Immature natural killer cell (primary cell): ENCODE data around the gene FAM20C. TPM values are rescaled to one million over a fixed set of nuclear protein-coding genes. Genes with fewer than 3 reads are reported as not detected.

Experiments
- DNase-seq, 3 donors: peaks; one replicate each; pipeline ENCODE4 v3.0.0; 2022; ENCODE audit warnings: mixed read lengths in 1 of 3
- H3K27ac Mint-ChIP-seq, 6 donors: one replicate each; pipeline ENCODE4 v1.8.0; 2020; ENCODE audit warnings: mixed read lengths in 6 of 6, mild to moderate bottlenecking in 5 of 6, inconsistent platforms in 4 of 6, moderate library complexity in 3 of 6
- H3K27me3 Mint-ChIP-seq, 3 donors: one replicate each; pipeline ENCODE4 v1.8.0; 2020 to 2021; ENCODE audit warnings: low read depth in 3 of 3, mild to moderate bottlenecking in 3 of 3, mixed read lengths in 3 of 3, moderate library complexity in 3 of 3, inconsistent platforms in 1 of 3
- H3K36me3 Mint-ChIP-seq, 3 donors: one replicate each; pipeline ENCODE4 v1.8.0; 2020; ENCODE audit warnings: mixed read lengths in 3 of 3, inconsistent platforms in 2 of 3, mild to moderate bottlenecking in 2 of 3
- H3K4me1 Mint-ChIP-seq, 2 donors: one replicate each; pipeline ENCODE4 v1.8.0; 2020; ENCODE audit warnings: inconsistent platforms in 2 of 2, mild to moderate bottlenecking in 2 of 2, mixed read lengths in 2 of 2, moderate library complexity in 1 of 2
- H3K4me3 Mint-ChIP-seq, 5 donors: one replicate each; pipeline ENCODE4 v1.8.0; 2020; ENCODE audit warnings: mild to moderate bottlenecking in 5 of 5, mixed read lengths in 5 of 5, inconsistent platforms in 3 of 5, moderate library complexity in 3 of 5
- H3K9me3 Mint-ChIP-seq, 6 donors: one replicate each; pipeline ENCODE4 v1.8.0; 2020; ENCODE audit warnings: mild to moderate bottlenecking in 6 of 6, mixed read lengths in 6 of 6, inconsistent platforms in 4 of 6, moderate library complexity in 3 of 6
- polyA plus RNA-seq, 3 donors: library from polyadenylated mRNA; unstranded; fragments of 300-500 nt; fragmentation: Illumina TruSeq; gene quantifications; one replicate each; pipeline ENCODE4 v1.2.3, GENCODE V29; 2021

Gene FAM20C
- polyA plus RNA-seq, 3 donors from 2014 or later, result not detected

DNA sequence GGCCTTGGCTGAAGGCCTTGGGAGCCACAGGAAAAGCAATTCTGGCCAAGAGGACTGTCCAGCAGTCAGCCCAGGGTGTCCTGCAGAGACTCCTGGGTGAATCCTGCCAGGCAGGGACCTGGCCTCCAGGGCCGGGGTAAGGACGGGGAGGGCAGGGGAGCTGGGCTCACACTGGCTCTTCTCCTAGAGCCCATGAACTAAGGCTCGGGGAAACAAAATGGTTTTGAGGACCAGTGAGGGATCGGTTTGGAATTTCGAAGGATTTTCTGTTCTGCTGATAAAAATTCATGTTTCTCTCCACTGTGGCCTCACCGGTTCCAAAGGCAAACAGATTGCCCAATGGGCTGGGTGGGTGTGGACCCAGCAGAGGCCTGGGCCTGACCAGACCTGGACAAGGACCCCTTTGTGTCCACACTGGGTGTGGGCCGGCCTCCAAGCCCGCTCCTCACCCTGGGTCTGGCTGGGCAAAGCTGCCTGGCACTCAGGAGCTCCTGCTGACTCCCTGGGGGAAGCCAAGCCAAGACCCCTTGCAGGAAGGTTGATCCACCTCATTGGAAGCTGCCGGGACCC is 27.3 kb downstream of the FAM20C start:
- peaks cover 0 to 2% (median 2%) of the 10 kb centered on the region in 3 donors for H3K27me3 Mint-ChIP-seq
- H3K4me1 Mint-ChIP-seq, result no peaks in the 10 kb centered on the region
- H3K4me3 Mint-ChIP-seq, result no peak overlapping the region
- H3K36me3 Mint-ChIP-seq, result no peaks in the 10 kb centered on the region
- H3K9me3 Mint-ChIP-seq, result peaks cover 0 to 1% (median 0%) of the 10 kb centered on the region in 6 donors
- no peak overlapping the region for H3K27ac Mint-ChIP-seq
- DNase-seq, result no peak

DNA sequence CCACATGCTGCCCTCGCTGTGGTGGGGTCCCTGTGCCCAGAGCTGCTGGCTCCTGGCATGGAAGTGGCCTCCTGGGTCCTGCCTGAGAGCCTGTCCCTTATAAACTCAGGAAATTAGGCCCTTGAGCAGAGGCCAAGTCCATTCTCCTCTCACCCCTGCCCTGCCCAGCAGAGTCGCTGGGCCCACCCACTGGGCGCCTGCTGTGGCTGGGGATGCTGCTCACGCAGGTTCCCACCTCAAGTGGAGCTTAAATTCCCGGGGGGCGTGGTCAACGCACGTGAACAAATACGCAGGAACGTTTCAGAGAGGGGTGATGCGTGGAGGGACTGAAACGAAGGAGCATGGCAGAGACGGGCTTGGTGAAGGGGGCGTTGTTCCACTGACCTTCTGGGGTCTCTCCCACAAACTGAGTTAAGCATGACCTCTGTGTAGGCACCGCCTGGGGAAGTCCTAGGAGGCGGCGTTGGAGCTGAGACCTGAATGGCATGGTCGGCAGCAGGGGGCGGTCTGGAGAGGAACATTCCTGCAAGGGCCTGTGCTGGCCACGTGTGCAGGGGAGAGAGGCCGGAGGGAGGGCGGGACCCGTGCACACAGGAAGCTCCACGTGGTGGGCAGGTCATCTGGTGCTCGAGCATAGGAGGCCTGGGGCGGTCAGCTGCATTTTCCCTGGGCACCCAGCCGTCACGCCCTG is 27.9 kb downstream of the FAM20C start:
- Mint-ChIP-seq H3K27me3 (peaks cover 0 to 2% (median 2%) of the 10 kb centered on the region in 3 donors), H3K27ac (no peak overlapping the region), H3K4me1 (no peaks in the 10 kb centered on the region), H3K9me3 (peaks cover 0 to 1% (median 0%) of the 10 kb centered on the region in 6 donors), H3K4me3 (no peak overlapping the region), H3K36me3 (no peaks in the 10 kb centered on the region)
- DNase-seq, result no peak

DNA sequence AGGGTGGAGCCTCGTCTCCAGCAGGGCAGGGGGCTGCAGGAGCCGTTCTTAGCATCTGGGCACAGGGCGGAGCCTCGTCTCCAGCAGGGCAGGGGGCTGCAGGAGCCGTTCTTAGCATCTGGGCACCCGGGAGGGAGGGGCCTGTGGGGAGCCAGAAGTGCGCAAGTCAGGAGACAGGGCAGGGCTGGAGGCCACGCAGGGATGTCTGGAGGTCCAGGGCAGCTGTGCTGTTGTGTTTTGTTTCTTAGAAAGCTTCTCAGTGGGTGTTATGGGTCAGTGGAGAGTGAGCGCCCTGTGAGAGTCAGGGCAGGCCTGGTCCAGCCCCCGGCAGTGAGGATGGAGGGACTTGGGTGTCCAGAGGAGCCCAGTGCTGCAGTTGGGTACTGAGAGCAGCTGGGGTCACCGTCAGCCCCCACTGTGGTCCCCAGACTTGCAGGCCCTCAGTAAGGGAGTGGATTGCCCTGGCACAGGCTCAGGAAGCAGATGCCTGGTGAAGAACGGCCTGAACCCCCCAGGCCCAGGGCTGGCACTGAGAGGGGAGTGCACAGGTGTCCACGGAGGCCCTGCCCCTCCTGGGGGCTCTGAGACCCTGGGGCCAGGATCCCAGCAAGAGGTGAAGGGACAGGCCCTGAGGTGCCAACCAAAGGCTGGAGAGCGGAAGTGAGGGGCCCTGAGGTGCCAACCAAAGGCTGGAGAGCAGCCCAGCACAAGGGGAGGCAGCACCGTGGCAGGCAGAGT is 29.8 kb downstream of the FAM20C start:
- H3K36me3 Mint-ChIP-seq, result no peaks in the 10 kb centered on the region
- H3K4me1 Mint-ChIP-seq, result no peaks in the 10 kb centered on the region
- peaks cover 0 to 1% (median 0%) of the 10 kb centered on the region in 6 donors for H3K9me3 Mint-ChIP-seq
- H3K27ac Mint-ChIP-seq, result no peak overlapping the region
- peaks cover 0 to 2% (median 0%) of the 10 kb centered on the region in 3 donors for H3K27me3 Mint-ChIP-seq
- H3K4me3 Mint-ChIP-seq, result no peak overlapping the region
- DNase-seq, result no peak

DNA sequence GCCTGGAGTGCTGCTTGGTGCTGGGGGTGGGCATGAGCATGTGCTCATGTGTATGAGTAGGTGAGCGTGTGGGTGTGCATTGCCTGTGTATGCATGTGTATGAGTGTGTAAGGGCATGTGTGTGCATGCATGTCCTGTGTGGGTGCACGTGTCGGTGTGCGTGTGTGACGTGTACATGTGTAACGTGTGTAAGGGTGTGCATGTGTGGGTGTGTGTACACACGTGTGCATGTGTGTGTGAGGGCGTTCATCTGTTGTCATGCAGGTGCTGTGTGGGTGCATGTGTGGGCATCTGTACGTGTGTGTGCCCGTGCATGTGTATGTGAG is 30.3 kb downstream of the FAM20C start:
- no peaks in the 10 kb centered on the region for H3K36me3 Mint-ChIP-seq
- no peak for DNase-seq
- no peak overlapping the region for H3K4me3 Mint-ChIP-seq
- no peaks in the 10 kb centered on the region for H3K4me1 Mint-ChIP-seq
- H3K27me3 Mint-ChIP-seq, result peaks cover 0 to 2% (median 0%) of the 10 kb centered on the region in 3 donors
- H3K9me3 Mint-ChIP-seq, result peaks cover 0 to 1% (median 0%) of the 10 kb centered on the region in 6 donors
- no peak overlapping the region for H3K27ac Mint-ChIP-seq

DNA sequence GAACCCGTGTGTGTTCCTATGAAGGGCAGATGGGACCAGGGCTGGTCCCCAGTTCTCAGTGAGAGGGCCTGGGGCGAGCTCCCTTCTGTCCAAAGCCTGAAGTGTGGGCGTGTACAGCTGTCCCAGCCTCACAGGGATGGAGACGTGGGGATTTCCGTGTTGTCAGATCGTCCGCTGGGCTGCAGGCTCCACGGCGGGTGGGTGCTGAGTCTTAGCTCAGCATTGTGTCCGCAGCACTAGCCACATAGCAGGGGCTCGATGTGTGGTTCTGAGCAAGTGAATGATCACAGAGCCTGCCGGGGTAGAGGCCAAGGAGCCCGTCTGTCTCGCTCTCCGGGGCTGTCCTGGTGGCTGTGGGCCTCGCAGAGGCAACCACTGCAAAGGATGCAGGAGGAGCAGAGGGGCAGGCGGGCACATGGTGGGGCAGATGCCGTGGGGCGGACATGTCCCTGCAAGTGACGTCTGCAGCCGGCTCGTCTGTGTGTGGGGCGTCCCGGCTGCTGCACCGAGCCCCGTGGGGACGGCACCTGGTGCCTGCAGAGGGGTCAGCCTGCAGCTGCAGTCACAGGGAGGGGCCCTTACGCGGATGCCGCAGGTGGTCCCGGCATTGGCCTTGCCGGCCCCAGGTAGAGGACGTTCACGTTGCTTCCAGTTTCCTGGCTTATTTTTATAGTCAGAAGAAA is 30.9 kb downstream of the FAM20C start:
- peaks cover 0 to 1% (median 0%) of the 10 kb centered on the region in 6 donors for H3K9me3 Mint-ChIP-seq
- peaks cover 0 to 2% (median 0%) of the 10 kb centered on the region in 3 donors for H3K27me3 Mint-ChIP-seq
- no peak overlapping the region for H3K4me3 Mint-ChIP-seq
- H3K36me3 Mint-ChIP-seq, result no peaks in the 10 kb centered on the region
- DNase-seq, result no peak
- no peak overlapping the region for H3K27ac Mint-ChIP-seq
- H3K4me1 Mint-ChIP-seq, result no peaks in the 10 kb centered on the region

DNA sequence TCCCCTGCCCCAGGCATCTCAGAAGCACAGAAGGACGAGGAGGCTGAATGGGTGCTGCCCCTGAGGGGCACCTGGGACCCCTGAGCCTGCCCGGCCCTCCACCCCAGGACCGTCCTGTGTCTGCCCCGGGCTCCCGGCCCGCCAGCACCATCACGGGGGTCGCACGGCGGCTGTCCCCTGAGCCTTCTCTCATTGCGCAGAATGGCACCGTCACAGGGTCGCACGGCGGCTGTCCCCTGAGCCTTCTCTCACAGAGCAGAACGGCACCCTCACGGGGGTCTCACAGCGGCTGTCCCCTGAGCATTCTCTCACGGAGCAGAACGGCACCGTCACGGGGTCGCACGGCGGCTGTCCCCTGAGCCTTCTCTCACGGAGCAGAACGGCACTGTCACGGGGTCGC is 31.5 kb downstream of the FAM20C start:
- no peak for DNase-seq
- peaks cover 0 to 2% (median 0%) of the 10 kb centered on the region in 3 donors for H3K27me3 Mint-ChIP-seq
- peaks cover 0 to 1% (median 0%) of the 10 kb centered on the region in 6 donors for H3K9me3 Mint-ChIP-seq
- no peaks in the 10 kb centered on the region for H3K4me1 Mint-ChIP-seq
- no peak overlapping the region for H3K27ac Mint-ChIP-seq
- H3K36me3 Mint-ChIP-seq, result no peaks in the 10 kb centered on the region
- H3K4me3 Mint-ChIP-seq, result no peak overlapping the region

DNA sequence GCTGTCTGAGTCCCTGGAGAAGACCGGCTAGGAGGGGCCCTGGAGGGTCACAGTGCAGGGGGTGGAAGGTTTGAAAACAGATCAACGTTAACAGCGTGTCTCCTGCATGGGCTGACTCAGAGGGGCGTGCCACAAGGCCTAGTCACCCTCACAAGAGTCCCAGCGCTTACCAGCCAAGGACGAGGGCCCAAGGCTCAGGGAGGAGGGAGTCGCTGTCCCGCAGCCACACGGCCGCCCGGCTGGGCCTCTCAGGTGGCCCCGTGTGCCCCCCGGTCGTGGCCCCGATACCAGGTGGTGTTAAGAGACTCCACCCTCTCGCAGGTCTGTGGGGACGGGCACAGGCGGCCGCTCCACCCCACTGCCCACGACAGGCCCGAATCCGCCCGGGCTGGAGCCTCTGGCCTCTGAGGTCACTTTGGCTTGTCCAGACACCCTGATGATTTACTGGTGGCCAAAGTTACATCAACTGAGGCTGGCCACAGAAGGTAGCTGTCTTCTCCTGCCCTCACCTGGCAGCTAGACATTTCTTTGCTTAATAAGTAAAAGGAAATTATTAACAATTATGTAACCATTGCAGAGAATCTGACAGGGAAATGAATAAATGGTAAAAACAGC is 34.0 kb downstream of the FAM20C start:
- H3K4me3 Mint-ChIP-seq, result no peak overlapping the region
- no peak for DNase-seq
- no peaks in the 10 kb centered on the region for H3K4me1 Mint-ChIP-seq
- no peaks in the 10 kb centered on the region for H3K27me3 Mint-ChIP-seq
- H3K36me3 Mint-ChIP-seq, result no peaks in the 10 kb centered on the region
- no peak overlapping the region for H3K27ac Mint-ChIP-seq
- peaks cover 0 to 1% (median 0%) of the 10 kb centered on the region in 6 donors for H3K9me3 Mint-ChIP-seq

DNA sequence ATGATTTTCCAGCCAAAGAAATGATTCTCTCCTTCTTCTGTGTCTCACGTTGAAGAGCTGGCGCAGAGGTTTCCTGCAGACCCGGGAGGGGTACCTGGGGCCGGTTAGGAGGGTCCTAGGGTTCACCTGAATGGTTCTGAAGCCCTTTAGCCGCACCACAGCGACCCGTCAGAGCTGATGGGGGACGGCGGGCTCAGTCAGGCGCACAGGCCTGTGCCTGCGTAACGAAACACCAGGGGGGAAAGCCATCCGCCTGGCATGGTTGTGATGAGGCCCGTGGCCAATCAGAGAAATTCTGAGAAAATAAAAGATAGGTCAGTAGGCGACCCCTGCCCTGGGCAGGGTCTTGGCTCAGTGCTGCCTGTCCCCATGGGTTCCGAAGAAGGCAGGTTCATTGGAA is 35.6 kb downstream of the FAM20C start:
- no peaks in the 10 kb centered on the region for H3K36me3 Mint-ChIP-seq
- DNase-seq, result no peak
- H3K4me1 Mint-ChIP-seq, result no peaks in the 10 kb centered on the region
- H3K27ac Mint-ChIP-seq, result no peak overlapping the region
- no peaks in the 10 kb centered on the region for H3K9me3 Mint-ChIP-seq
- no peaks in the 10 kb centered on the region for H3K27me3 Mint-ChIP-seq
- no peak overlapping the region for H3K4me3 Mint-ChIP-seq

DNA sequence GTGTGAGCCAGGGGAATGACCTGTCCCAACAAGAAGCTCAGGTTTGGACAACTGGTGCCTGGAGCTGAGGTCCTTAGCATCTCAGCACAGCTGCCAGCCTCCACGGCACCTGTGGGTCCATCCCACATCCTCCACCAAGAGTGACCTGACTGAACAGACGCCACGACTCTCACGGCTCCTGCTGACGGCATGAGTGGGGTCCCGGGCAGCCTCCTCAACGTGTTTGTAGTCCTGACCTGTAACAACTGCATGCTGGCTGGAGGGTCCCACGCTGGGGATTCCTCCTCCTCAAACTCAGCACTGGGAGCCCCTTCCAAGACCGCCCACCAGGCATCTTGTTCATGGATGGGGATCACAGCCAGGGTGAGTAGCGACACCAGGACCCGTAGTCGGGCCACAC is 36.2 kb downstream of the FAM20C start:
- Mint-ChIP-seq H3K4me3 (no peak overlapping the region), H3K27me3 (no peaks in the 10 kb centered on the region), H3K9me3 (no peaks in the 10 kb centered on the region), H3K4me1 (no peaks in the 10 kb centered on the region), H3K27ac (no peak overlapping the region), H3K36me3 (no peaks in the 10 kb centered on the region)
- no peak for DNase-seq

DNA sequence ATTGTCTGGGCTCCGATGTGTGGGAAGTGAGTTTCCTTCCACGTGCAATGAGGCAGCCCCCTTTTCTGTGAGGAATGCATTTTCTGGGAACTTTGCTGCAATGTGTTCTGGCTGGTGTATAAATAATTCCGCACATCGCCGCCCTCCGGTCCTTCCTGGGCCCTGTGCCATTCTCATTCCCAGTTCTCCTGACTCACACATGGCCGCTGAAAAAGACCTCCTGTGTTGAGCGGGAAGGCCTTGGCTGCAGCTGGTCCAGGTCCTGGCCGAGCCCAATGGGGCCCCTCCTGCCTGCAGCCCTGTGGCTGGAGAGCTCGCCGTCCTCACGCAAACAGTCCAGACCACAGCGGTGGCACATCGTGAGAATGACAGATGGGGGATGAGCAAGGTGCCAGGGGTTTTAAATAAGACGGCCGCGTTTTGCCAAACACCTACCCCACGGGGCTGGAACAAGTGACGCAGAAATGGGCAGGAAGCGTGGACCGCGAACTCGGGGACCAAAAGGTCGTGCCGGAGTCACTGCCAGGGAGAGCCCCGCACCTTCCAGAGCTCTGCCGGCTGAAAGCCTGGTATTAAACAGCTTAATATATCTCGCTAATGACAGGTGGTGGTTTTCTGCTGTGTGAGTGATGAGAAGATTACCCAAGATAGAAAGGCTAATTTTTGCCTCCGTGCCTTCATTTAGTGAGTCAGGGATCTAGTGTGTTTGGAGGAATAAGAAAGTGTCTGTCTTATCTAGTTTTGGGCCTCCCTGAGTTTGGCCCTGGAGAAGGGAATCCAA is 37.0 kb downstream of the FAM20C start:
- H3K27me3 Mint-ChIP-seq, result no peaks in the 10 kb centered on the region
- no peaks in the 10 kb centered on the region for H3K9me3 Mint-ChIP-seq
- H3K27ac Mint-ChIP-seq, result no peak overlapping the region
- no peak for DNase-seq
- no peaks in the 10 kb centered on the region for H3K36me3 Mint-ChIP-seq
- H3K4me1 Mint-ChIP-seq, result no peaks in the 10 kb centered on the region
- H3K4me3 Mint-ChIP-seq, result no peak overlapping the region

DNA sequence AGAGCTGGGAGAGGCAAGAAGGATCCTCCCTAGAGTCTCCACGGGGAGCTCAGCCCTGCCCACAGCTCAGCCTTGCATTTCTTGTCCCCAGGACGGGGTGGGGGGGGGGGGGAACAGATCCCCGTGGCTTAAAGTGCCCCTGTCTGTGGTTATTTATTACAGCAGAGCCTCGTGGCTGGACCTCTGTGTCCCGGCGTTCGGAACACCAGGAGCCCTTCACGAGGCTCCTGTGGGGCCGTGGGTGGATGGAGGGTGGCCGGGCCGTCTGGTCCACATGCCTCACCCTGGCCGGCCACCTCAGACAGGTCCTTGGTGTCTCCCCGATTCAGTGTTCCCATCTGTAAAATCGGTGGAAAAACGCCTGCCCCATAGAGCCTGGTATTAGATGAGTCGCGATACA is 37.9 kb downstream of the FAM20C start:
- H3K27me3 Mint-ChIP-seq, result no peaks in the 10 kb centered on the region
- H3K27ac Mint-ChIP-seq, result no peak overlapping the region
- H3K36me3 Mint-ChIP-seq, result no peaks in the 10 kb centered on the region
- no peaks in the 10 kb centered on the region for H3K9me3 Mint-ChIP-seq
- H3K4me3 Mint-ChIP-seq, result no peak overlapping the region
- no peak for DNase-seq
- no peaks in the 10 kb centered on the region for H3K4me1 Mint-ChIP-seq

DNA sequence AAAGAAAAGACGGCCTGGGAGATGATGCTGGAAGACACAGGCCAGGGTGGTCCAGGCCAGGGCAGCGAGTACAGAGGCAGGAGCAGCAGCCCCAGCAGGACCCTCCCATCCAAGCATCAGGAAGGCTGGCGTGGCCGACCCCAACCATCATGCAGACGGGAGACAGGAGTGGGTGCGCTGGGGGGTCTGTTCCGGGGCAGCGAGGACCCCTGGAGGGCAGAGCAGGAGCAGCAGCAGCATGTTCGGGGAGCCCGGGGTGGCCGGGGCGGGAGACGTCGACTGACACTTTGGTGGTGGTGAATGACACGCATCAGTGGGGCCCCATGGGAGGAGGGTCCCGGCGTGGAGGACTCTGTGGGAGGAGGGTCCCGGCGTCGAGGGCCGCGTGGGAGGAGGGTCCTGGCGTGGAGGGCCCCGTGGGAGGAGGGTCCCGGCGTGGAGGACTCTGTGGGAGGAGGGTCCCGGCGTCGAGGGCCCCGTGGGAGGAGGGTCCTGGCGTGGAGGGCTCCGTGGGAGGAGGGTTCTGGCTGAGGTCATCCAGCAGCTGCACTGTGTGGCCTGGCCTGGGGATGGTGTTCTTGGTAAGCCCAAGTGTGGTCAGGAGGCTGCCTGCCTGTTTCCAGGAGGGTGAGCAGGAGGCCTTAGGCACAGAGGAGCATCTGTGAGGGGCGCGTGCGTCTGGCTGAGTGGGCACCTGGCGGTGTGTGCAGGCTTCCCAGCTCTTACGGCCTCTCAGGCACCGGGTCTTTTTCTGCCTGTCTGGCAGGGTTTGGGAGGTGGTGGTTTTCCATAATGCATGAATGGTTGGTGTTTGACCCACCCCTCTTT is 38.9 kb downstream of the FAM20C start:
- Mint-ChIP-seq H3K36me3 (no peaks in the 10 kb centered on the region), H3K4me3 (no peak overlapping the region), H3K27ac (peak overlapping the region in 1 of 6 donors; percentile 11), H3K9me3 (no peaks in the 10 kb centered on the region), H3K27me3 (no peaks in the 10 kb centered on the region), H3K4me1 (no peaks in the 10 kb centered on the region)
- no peak for DNase-seq
